Skeletal muscle satellite cell (primary cell): ENCODE data around the gene COL25A1.

Experiments used
- H3K27me3 ChIP-seq: 2 replicates; pipeline ENCODE4 v1.7.0; 2013; ENCODE audit warnings: low read length; ENCODE audit not compliant: control insufficient read depth, insufficient read depth
- H3K36me3 ChIP-seq: 2 replicates; pipeline ENCODE4 v1.7.0; 2013; ENCODE audit warnings: mild to moderate bottlenecking, control low read depth, low read length; ENCODE audit not compliant: insufficient read depth
- H3K4me1 ChIP-seq: 2 replicates; pipeline ENCODE4 v1.7.0; 2013; ENCODE audit warnings: low read length; ENCODE audit not compliant: control insufficient read depth, insufficient read depth
- H3K4me2 ChIP-seq: 2 replicates; pipeline ENCODE4 v1.7.0; 2013; ENCODE audit warnings: mild to moderate bottlenecking, low read length
- H3K4me3 ChIP-seq: 2 replicates; pipeline ENCODE4 v1.7.0; 2013; ENCODE audit warnings: low read length
- H3K9ac ChIP-seq: 2 replicates; pipeline ENCODE4 v1.7.0; 2013; ENCODE audit warnings: mild to moderate bottlenecking, low read depth, low read length, moderate library complexity
- H3K9me3 ChIP-seq: replicated peaks from 2 replicates; pipeline ENCODE4 v1.7.0; 2013; ENCODE audit warnings: mild to moderate bottlenecking, control low read depth, low read length

The COL25A1 gene

DNA sequence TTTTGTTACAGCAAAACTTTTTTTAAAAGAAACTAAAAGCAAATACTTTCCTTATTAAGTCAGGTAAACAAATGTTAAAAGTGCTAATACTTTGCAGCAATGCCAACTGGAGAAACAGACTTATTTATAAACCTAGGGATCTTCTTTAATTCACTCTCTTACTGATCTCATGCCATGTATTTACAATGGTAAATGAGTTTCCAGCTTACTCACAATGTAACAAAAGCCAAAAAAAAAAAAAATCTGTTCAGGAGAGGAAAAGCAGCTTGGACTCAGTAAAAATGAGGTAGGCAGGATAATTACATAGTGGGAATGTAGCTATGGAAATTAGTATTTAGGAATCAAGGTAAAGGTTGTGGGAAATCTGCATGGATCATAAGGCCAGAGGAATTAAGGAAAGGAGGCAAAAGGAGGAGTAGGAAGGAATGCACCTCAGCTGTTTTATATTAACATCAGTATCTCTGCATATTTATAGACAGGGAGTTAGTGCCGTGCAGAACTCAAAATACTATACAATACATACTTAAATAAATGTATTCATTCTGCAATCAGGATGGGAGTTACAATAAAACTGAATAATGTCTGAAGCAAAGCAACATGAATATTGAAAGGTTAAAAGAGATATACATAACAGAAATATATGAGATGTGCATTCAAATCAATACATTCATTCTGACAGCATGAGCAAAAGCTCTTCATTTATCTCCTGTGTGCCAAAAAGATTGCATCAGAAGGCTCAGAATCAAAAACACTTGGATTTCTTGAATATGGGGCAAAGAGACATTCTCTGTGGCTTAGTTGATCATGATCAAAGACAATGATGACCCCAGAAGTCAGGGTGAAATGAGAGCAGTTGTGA, 481.7 kb downstream of the COL25A1 start:
- no peaks in the 10 kb centered on the region for H3K9me3 ChIP-seq
- peaks cover 13% of the 10 kb centered on the region for H3K4me1 ChIP-seq
- H3K4me3 ChIP-seq: no peak overlapping the region
- no peaks in the 10 kb centered on the region for H3K27me3 ChIP-seq
- no peak overlapping the region for H3K9ac ChIP-seq
- no peaks in the 10 kb centered on the region for H3K36me3 ChIP-seq
- H3K4me2 ChIP-seq: no peak overlapping the region

DNA sequence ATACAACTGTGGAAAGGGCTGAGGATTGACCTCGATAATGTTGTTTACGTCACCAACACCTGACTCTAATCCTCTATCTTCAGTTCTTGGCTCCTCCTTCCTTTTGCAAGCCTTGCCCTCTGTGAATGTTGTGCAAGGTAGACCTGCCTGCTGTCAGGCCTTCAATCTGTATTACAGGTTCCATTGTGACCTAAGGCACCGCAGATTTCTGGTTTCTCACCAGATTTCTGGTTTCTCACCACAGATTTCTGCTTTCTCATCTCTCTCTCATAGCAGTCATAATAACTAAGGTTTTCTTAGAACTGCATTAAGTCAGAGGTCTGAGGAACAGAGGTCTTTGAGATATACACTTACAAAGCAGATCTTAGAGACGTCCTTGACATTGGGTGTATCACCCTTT, 488.1 kb downstream of the COL25A1 start:
- Histone ChIP-seq H3K9me3 (no peaks in the 10 kb centered on the region), H3K4me2 (no peak overlapping the region), H3K4me3 (no peak overlapping the region), H3K9ac (no peak overlapping the region), H3K4me1 (no peaks in the 10 kb centered on the region), H3K36me3 (no peaks in the 10 kb centered on the region), H3K27me3 (no peaks in the 10 kb centered on the region)

DNA sequence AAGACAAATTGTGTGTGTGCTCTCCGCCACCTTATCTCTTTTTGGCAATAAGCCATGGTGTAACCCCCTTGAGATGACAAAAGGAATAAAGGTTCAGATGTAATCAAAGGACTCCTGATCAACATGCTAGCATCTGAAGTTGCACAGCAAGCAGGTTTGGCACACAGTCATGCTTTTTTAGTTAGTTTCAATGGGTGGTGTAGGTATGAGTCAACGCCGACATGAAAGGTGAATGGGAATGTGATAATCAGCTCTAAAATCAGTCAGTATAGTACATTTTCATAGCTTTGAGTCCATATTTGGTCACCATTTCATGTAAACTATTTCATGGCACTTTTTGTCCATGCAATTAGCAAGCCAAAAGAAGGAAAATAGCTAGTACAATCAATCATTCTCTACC, 489.2 kb downstream of the COL25A1 start:
- no peaks in the 10 kb centered on the region for H3K27me3 ChIP-seq
- H3K4me3 ChIP-seq: no peak overlapping the region
- H3K36me3 ChIP-seq: no peaks in the 10 kb centered on the region
- H3K9me3 ChIP-seq: no peaks in the 10 kb centered on the region
- H3K9ac ChIP-seq: no peak overlapping the region
- H3K4me1 ChIP-seq: no peaks in the 10 kb centered on the region
- H3K4me2 ChIP-seq: no peak overlapping the region

DNA sequence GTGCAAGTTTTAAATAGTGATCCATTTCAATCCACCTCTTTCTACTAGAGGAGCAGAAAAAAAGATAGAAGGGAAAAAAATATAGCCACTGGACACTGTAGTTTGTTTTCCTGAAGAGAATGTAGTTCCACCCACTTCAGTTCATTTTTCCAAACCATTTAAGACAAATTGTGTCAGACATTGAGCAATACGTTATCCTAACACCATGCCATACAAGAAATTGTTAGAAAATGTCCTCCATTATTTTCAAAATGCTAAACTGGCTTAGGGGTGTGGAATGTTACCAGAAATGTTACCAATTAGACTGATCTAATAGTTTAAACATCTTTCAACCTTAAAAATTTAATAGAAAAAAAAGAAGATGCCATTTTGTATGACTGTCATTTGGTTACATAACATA, 491.0 kb downstream of the COL25A1 start:
- Histone ChIP-seq H3K27me3 (no peaks in the 10 kb centered on the region), H3K9ac (no peak overlapping the region), H3K4me1 (no peaks in the 10 kb centered on the region), H3K9me3 (no peaks in the 10 kb centered on the region), H3K4me3 (no peak overlapping the region), H3K36me3 (no peaks in the 10 kb centered on the region), H3K4me2 (no peak overlapping the region)

DNA sequence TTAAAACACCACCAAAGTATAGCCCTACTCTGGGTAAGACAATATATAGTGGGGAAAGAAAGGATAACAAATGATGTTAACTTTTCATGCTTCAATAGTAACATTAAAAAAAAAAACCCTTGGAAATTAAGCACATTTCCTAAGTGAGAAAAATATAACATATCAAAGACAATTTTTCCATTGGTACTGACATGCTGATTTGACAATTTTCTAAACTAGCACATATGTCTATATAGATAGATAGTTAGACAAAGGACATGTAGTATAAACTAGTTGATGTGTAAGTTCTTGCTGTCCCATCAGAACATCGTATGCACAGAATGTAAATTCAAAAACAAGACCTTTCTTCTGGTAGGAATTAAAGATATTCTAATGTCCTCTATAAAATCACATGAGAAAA, 492.4 kb downstream of the COL25A1 start:
- no peak overlapping the region for H3K4me2 ChIP-seq
- H3K9ac ChIP-seq: no peak overlapping the region
- no peaks in the 10 kb centered on the region for H3K27me3 ChIP-seq
- no peak overlapping the region for H3K4me3 ChIP-seq
- H3K9me3 ChIP-seq: no peaks in the 10 kb centered on the region
- H3K4me1 ChIP-seq: no peaks in the 10 kb centered on the region
- no peaks in the 10 kb centered on the region for H3K36me3 ChIP-seq

DNA sequence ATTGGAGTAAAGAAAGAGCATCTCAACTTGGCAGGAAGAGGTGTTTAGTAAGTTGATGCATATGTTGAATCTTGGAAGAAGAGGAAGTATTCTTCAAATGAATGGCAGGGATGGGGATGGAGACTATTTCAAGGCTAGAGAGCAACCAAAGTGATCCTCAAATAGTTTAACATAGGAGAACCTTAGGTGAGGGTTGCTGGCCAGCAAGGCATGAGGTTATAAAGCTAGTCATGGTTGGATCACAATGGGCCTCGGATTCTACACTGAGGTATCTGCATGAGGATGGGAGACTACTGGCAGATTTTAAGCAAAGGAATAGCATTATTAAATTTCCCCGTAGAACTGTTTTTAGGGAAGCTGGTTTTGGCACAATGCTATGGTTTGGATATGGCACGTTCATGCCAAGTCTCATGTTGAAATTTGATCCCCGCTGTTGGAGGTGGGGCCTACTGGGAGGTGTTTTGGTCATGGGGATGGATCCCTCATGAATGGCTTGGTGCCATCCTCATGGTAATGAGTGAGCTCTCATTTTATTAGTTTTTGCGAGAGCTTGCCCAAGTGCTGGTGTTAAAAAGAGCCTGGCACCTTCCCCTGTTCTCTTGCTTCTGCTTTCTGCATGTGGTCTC, 497.7 kb downstream of the COL25A1 start:
- no peaks in the 10 kb centered on the region for H3K36me3 ChIP-seq
- H3K4me2 ChIP-seq: no peak overlapping the region
- H3K4me1 ChIP-seq: no peaks in the 10 kb centered on the region
- H3K4me3 ChIP-seq: no peak overlapping the region
- no peaks in the 10 kb centered on the region for H3K27me3 ChIP-seq
- H3K9ac ChIP-seq: no peak overlapping the region
- no peaks in the 10 kb centered on the region for H3K9me3 ChIP-seq

DNA sequence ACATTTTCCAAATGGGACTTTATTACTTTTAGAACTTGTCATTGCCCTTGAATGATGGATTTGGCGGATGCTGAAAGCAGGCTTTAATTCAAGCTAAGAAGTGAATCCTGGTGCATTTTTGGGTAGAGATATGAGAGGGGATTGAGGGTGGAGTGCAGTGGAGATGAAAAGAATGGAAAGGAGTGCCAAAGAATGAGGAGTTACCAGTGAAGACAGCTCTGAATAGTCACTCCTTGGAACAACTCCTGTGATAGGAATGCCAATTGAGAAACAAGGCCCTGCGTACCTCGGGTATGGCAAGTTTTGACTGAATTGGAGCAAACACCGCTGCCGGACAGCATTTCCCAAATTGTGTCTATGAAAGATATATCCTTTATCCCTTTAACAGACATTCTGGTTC, 503.2 kb downstream of the COL25A1 start:
- H3K27me3 ChIP-seq: no peaks in the 10 kb centered on the region
- H3K4me3 ChIP-seq: no peak overlapping the region
- H3K9me3 ChIP-seq: no peaks in the 10 kb centered on the region
- peaks cover 2% of the 10 kb centered on the region for H3K4me1 ChIP-seq
- H3K4me2 ChIP-seq: no peak overlapping the region
- no peak overlapping the region for H3K9ac ChIP-seq
- no peaks in the 10 kb centered on the region for H3K36me3 ChIP-seq

DNA sequence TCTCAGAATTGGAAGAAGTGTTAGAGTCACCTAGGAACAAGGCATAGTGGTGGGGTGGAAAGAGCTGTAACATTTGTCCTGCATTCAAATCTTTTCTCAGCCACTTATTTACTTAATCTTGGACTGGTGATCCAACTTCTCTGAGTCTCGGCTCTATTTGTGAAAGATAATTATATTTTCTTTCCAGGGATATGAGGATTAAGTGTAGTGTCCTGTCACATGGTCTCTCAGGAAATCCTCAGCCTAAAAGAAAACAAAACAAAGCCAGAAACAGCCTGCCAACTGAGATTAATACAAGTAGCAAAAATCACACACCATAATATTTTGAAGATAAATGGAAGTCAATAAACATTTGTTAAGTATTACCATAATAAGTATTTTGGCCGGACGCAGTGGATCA, 506.3 kb downstream of the COL25A1 start:
- Histone ChIP-seq H3K9me3 (no peaks in the 10 kb centered on the region), H3K4me3 (no peak overlapping the region), H3K9ac (no peak overlapping the region), H3K4me1 (peaks cover 11% of the 10 kb centered on the region), H3K4me2 (no peak overlapping the region), H3K36me3 (no peaks in the 10 kb centered on the region), H3K27me3 (no peaks in the 10 kb centered on the region)

DNA sequence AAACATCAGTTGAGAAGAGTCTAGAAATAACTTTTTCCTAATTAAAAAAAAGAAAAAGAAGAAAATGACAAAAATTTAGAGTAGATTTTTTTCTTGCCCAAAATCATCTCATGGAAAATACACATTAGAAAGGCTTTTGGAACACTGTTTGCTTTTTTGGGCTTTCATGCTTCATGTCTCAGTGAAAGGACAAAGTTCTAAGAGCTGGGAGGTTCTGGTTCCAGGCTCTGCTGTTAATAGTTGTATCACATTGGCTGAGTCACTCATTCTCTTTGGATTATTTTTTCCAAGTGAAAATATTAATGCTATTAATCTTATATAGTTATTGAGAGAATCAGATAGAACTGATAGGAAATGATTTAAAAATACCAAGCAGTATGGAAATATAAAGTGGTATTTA, 506.7 kb downstream of the COL25A1 start:
- Histone ChIP-seq H3K9me3 (no peaks in the 10 kb centered on the region), H3K36me3 (no peaks in the 10 kb centered on the region), H3K4me2 (no peak overlapping the region), H3K4me1 (peaks cover 11% of the 10 kb centered on the region), H3K9ac (no peak overlapping the region), H3K4me3 (no peak overlapping the region), H3K27me3 (no peaks in the 10 kb centered on the region)

DNA sequence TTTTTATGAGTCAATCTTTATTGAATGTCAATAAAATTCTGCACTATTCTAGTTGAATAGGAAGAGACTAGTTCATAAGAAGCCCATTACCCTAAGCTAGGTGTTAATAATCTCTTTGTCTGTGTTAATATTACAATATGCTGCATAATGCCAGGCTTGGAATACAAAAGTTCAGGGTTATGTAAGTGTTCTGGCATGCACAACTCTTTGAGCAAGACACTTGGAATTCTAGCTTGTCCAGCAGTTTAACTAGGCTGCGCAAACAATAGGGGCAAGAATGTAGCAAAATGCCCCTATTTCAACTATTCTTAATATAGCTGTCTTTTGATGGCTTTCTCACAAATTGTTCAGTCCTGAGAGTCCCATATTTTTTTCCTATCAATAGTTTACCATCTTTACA, 508.3 kb downstream of the COL25A1 start:
- no peaks in the 10 kb centered on the region for H3K27me3 ChIP-seq

DNA sequence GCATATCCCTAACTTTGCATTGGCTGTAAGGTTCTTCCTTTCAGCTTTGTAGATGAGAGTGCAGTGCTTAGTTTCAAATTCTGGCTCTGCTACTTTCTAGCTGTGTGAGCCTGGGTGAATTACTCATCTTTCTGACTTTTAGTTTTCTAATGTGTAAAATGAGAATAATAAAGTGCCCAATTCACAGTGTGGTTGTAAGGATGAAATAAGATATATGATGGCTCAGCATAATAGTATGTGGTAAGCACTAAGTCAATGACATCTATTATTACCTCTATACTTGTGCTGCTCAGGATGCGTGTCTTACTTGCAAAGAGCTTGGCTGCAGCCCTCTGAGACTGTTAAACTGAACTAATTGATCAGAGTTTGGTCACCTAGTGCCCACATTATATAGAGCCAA, 509.0 kb downstream of the COL25A1 start:
- no peaks in the 10 kb centered on the region for H3K27me3 ChIP-seq
- H3K4me3 ChIP-seq: no peak overlapping the region
- H3K4me2 ChIP-seq: no peak overlapping the region
- H3K4me1 ChIP-seq: peaks cover 11% of the 10 kb centered on the region
- H3K9me3 ChIP-seq: no peaks in the 10 kb centered on the region
- H3K9ac ChIP-seq: no peak overlapping the region
- H3K36me3 ChIP-seq: no peaks in the 10 kb centered on the region

More for the DNA sequence above, 508.3 kb downstream of the COL25A1 start:
- H3K4me2 ChIP-seq: peak overlapping the region; percentile 40
- H3K4me3 ChIP-seq: no peak overlapping the region
- peaks cover 11% of the 10 kb centered on the region for H3K4me1 ChIP-seq
- H3K9me3 ChIP-seq: no peaks in the 10 kb centered on the region
- H3K36me3 ChIP-seq: no peaks in the 10 kb centered on the region
- no peak overlapping the region for H3K9ac ChIP-seq

DNA sequence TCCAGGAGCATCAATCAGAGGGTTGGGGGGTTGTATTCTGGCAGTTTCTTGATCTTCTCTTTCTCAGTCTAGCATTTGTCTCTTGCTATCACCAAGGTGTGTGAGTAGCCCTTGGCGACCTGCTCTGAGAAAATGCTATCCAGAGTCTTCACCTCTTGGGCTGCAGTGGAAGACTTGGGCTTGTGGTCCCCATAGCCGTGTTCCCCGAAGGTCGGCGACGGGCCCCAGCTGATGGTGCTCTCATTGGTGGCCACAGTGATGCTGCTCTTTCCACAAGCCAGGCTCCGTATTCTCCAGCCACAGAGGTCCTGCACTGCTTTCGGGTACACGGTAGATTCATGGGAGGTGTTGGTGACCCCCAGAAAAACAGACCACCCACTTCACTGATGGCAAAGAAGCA, 513.7 kb downstream of the COL25A1 start:
- Histone ChIP-seq H3K4me3 (no peak overlapping the region), H3K4me2 (no peak overlapping the region), H3K9ac (no peak overlapping the region), H3K9me3 (no peaks in the 10 kb centered on the region), H3K36me3 (no peaks in the 10 kb centered on the region), H3K4me1 (peaks cover 4% of the 10 kb centered on the region), H3K27me3 (peaks cover 3% of the 10 kb centered on the region)
